HG02970 (cell line): ENCODE data around the gene GRIK1.

Source experiments
- ATAC-seq: cut with Tn5 transposase; IDR thresholded peaks from one replicate; pipeline ENCODE4 v1.9.1; 2021; ENCODE audit warnings: mild to moderate bottlenecking, moderate library complexity, moderate number of reproducible peaks; ENCODE audit not compliant: unreplicated experiment, low FRiP score

GRIK1 gene

DNA sequence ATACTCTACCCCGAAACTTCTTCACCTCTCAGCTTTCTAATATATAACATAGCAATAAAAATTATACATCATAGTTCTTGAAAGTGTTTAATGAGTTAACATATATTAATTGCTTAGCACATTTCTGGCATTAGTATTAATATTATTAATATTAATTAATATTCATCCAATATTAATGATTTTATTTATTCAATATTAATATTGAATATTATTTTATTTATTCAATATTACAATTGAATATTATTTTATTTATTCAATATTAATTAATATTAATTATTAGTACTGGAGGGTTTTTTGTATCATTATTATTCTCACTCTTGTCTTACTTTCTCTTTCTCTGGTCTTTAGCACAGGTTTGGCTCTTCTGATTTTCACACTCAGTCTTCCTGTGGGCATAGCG is 105.2 kb downstream of the GRIK1 start:
- ATAC-seq = no peak

DNA sequence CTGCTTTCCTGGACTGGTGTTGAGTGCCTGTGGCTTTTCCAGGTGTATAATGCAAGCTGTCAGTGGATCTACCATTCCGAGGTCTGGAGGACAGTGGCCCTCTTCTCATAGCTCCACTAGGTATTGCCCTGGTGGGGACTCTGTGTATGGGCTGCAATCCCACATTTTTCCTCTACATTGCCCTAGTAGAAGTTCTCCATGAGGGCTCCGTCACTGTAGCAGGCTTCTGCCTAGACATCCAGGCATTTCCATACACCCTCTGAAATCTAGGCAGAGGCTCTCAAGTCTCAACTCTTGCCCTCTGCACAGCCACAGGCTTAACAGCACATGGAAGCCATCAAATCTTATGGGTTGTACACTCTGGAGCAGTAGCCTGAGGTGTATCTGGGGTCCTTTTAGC is 107.6 kb downstream of the GRIK1 start:
- no peak for ATAC-seq

DNA sequence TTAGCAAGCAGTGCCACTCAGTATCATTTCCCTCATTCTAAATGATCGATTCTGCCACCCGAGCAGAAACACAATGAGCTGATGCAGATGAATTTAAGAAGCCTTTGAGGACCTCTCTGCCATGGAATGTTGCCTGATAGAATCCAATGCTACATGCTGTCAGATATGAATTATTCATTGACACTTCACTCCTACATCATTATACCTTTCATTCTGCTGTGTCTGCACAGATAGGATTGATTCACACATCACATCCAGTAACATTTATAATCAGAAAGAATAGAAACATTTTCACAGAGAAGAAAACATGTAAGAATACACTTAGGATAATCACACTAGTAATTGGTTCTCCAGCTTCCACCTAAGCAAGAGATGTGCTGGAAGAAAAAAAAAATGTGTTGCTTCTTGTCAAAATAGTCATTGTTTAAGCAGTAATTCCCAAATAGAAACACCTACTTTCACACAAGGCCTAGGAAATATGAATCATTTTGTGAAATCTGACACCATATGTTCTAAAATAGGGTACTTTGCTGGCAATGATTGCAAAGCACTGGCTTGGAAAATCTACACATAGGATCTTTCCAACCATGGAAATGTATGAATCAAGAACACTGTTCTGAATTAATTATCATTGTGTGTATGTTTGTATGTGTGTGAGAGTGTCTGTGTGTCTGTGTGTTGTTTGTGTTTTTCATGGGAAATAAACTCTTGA is 110.1 kb downstream of the GRIK1 start:
- ATAC-seq = no peak

DNA sequence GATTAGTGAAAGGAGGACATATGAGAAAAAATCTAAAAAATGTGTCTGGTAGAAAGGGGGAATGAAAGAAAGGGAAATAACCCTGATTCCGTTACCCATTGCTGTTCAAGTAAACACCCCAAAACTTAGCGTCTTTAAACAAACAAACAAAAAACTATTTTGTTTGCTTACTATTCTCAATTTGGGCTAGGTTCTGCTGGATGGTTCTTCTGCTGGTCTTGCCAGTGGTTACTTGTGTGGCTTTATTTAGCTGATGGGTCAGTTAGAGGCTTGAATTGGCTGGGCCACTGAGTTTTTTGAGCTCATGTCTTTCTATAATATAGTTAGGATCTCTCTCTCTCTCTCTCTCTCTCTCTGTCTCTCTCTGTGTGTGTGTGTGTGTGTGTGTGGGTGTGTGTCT is 112.1 kb downstream of the GRIK1 start:
- ATAC-seq = no peak

DNA sequence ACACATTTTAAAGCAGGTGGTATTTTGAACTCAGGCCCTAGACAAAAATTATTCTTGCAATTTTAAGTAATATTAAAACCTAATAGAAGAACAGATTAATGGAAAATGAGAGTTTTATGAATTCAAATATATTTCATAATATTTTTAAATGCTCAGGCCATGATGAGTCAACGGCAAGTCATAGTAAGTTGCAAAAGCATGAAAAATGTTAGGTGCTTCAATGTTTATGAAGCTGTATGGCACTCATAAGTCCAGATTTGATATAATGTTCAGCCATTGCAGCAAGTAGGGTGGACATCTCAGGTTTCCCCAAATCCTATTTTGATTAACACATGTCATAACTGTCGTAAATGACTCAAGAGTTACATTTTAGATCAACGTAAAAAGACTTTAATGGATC is 112.6 kb downstream of the GRIK1 start:
- no peak for ATAC-seq

DNA sequence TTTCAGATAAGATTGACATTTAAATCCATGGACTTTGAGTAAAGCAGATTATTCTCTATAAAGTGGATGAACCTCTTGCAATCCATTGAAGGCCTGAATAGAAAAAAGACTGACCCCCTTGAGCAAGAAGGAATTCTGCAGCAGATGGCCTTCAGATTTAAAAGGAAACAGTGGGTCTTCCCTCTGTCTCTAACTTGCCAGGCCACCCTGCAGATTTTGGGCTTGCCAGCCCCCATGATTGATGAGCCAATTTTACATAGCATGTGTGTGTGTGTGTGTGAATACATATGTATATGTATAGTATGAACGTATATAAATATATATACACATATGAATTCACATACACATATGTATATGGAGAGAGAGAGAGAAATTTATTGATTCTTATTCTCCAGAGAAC is 113.4 kb downstream of the GRIK1 start:
- ATAC-seq = no peak

DNA sequence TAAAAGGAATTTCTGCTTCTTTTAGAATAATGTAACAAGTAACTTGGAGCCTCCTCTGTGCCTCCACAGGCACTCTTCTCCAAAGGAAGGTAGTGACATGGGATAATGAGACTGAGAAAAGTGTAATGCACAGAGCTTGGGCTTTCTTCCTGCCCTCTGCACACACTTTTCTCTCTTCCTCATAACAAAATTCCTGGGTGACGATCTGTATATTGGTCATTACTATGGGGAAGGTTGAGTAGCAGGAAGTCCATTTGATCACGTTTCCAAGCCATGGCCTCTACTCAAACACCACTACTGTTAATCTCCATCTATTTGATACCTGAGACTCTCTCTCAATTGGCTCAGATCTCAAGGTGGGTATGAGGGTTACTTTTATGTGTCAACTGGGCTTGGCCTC is 113.9 kb downstream of the GRIK1 start:
- no peak for ATAC-seq

DNA sequence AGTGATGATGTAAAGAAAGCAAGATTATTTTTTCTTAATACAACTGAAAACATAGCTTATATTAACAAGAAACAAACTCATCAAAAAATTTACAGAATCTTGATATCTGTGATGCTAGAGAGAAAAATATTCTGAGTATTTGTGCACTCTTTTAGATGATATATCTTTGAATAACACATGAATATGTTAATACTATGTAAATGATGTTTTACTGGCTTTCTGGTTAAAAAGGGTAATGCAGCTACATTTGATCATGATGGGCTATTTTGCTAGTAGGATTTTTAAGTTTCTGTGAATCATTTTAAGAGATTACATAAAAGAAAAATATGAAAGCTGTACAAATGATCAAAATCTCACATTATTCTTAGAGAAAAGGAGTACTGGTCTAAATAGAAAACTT is 114.5 kb downstream of the GRIK1 start:
- ATAC-seq = no peak

DNA sequence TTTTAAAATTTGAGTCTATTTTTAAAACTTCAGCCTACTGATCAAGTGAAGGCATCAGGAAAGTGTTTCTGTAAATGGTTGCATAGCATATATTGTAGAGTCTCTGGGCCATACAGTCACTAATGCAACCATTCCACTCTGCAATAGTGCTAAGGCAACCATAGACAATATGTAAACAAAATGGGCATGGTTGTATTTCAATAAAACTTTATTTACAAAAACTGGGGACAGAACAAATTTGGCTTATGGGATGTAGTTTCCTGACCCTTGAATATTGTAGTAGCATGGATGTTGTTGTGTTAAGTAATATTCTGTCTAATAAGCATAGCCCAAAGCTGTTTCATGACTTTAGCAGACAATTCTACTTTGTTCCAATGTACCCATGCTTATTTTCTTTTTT is 117.7 kb downstream of the GRIK1 start:
- no peak for ATAC-seq

DNA sequence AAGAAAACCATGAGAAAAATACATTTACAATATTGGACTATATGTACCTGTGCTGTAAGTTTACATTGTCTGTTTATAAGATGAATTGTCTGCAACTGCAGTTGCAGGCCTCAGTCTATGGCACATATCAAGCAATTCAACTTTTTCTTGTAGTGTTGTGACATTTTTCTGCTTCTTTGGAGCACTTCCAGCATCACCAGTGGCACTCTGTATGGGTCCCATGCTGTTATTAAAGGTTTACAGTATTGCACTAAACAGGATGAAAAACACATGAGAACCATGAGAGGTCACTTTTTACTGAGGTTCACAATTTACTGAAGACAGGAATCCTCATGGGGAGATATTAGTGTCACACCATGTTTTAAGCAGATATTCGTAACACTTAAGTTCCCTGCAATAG is 118.6 kb downstream of the GRIK1 start:
- no peak for ATAC-seq

DNA sequence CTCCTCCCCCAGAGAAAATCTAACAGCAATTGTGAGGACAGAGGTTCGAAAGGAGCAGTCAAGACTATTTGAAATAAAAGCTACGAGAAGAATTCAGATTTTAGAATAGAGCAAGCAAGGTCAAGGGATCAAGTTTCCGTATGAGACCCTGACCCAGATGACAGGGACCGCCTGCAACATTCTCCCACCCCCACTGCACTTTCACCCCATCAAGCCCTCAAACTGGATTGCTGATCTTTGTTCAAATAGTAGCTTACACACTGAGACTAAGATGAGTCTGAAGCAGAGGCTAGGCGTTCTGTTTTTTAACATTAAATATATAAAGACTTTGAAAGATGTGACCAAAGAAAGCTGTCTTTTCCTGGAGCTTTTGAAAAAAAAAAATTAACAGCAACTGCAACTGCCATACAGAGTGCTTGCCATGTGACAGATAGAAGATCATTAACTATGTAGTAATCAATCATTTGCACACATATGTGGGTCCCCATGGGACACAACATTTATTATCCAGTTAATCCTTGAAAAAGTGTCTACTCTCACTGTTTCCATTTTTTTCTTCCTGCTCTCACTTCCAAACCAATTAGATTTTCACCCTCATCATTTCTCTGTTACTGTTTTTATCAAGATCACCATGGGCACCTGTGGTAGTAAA is 120.0 kb downstream of the GRIK1 start:
- no peak for ATAC-seq

DNA sequence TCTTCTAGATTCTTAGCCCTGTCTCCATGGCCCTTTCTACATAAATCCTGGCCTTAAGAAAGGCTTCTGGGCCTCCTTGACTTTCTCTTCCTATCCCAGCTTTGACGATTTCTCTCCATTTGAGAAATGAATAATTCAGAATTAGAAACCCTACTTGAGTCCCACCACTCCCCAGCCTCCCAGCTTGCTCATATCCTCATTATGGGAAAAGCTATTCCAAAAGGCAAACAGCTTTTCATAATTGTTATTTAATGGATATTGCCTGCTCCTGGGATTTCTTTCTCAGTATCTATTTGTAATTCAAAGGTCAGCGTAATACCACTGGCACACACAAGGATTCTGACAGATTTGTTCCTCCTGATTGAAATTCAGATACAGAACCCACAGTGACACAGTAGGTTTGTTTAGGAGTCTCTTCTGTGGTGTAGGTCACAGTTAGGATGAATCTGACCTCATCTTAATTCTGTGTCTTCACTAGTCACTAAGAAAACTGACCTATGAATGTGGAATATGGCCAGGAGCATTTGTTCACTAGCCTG is 121.3 kb downstream of the GRIK1 start:
- no peak for ATAC-seq

DNA sequence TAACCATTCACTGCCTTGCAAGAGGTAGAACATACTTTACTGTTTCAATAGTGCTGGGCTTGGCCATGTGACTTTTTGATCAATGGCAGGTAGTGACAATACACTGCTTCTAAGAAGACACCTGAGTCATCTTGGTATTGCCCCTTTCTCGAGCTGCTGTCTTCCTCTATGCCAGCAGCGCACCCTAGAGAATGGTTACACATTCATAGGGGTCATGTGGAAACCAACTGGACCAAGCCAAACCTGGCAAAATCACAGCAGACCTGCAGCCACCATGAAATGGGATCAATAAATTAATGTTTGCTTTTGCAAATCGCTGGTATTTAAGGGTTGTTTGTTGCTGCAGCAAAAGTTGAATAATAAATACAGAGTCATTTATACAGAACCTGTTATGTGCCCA is 122.3 kb downstream of the GRIK1 start:
- no peak for ATAC-seq

DNA sequence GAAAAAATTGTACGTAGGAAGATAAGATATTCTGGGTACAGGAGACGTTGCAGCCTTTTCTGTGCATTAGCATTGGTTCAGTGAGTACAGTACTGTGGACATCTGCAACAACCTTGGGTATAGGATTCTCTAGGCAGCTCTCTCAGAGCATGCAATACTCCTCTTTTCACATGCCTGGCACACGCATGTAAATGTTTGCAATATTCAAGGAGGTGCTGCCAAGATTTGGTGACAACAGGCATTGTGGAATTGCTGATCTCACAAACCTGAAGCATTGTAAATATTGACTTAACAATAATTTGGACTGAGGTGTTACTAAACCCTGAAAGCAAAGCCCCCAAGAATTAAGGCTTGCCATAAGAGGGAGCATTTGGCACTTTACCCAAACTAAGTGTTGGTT is 126.8 kb downstream of the GRIK1 start:
- no peak for ATAC-seq

DNA sequence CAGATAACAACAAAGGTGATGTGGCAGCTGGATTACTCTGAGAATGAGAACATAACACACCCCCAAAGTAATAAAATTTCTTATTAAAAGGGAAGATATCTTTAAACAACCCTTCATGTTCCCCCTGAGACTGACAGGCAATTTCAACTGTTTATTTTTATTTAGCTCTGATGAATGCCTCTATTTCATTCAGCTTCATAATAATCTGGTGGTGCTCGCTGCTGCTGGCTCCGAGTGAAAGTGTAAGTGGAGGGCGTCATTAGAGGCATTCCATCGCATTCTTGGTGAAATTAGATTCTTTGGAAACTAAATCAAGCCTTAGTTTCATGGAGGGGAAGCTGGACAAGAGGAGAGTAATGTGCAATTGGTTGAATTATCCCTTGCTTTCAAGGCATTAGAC is 128.9 kb downstream of the GRIK1 start:
- ATAC-seq = no peak

DNA sequence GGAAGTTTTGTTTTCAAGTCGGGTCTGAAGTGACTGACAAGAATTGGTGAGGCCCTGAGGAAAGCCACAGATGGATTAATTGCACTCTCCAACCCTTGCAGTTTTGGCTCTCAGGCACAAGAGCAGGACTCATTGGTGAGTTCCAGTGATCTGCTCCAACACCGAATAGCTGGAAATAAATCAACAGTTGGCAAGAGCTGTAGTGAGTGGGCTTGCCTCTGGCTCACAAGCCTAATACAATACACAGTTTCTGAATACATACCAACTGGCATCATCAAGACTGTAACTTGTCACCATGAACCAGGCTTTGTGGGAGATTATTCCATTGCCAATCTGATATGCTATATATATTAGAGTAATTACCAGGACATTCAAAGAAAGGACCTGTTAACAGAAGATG is 131.6 kb downstream of the GRIK1 start:
- no peak for ATAC-seq

DNA sequence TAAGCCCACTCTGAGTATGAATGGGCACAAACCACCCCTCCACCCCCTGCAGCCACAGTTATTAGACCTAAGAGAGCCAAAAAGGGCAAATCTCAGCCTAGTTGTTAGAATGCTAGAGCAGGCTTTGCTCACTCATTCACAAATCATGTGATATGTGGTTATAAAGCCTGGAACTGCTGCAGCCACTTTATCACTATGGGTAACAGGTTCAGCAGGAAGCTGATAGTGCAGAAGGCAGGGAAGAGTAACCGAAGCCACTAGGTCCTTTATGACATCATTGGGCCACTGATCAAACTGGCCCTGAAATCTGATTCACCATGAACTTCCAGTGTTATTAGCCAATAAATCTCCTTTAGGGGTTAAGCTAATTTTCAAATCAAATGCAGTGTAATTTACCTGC is 134.7 kb downstream of the GRIK1 start:
- no peak for ATAC-seq

DNA sequence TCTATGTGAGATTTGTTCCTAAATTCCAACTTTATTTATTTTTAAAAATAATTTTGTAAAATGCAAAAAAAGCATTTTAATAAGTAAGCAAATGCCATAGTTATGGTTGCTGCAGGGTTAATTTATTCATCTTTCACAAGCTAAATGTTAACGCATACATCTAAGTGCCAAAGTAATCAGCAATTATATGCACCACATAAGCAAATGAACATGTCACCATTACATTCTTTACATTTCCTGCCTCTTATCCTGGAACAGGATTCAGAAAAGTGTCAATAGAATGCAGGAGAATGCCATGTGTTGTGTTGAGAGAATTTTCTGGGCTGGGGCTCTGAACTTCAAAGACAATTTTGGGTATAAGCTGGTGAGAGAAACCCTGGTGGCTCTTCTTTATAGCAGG is 136.6 kb downstream of the GRIK1 start:
- no peak for ATAC-seq

DNA sequence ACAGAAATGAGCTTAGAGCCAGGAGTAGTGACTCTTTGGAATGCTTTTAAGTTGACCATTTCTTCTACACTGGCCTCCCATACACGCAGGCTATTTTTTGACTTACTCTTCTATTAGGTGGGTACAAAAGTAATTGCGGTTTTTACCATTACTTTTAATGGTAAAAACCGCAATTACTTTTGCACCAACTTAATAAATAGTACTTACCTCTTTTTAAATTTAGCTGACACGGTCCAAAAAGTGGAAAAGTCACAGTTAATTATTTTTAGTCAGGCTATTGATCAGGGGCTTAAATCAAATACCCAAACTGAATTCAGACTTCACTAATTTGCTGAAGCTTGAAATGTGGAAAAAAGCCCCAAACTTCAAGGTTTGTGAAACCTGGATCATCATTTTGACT is 138.7 kb downstream of the GRIK1 start:
- no peak for ATAC-seq

DNA sequence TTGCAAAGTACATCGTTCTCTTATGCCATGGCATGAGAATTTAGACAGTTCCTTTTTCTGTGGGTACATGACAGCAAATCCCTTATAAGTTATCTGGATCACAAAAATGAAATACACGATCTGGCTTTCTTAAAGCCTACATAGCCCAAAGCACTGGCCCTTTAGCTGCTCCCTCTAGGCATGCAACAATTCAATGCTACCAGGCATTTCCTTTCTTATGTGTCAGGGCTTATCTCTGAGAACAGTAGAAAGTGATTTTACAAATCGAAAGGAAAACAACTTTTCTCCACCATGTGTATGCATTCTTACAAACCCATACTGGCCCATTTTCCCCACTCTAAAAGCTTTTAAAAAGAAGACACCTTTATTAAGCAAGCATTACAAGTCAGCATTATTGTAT is 139.7 kb downstream of the GRIK1 start:
- no peak for ATAC-seq

DNA sequence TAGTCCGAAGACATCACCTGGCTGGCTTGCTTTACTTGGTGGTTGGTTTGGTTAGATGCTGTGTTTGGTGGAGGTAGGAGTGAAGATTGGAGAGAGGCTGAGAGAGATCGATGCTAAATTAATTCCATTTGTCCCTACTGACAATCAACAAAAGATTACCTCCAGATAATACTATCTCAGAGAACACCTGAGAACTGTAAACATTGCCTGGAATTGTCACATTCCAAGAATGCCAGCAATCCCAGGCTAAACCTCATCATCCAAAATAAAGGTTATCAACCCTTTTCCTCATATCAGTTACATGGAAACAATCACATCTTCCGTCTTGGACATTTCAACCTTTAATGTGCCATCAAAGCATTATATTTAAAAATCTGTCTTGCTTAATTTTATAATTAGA is 141.0 kb downstream of the GRIK1 start:
- no peak for ATAC-seq

DNA sequence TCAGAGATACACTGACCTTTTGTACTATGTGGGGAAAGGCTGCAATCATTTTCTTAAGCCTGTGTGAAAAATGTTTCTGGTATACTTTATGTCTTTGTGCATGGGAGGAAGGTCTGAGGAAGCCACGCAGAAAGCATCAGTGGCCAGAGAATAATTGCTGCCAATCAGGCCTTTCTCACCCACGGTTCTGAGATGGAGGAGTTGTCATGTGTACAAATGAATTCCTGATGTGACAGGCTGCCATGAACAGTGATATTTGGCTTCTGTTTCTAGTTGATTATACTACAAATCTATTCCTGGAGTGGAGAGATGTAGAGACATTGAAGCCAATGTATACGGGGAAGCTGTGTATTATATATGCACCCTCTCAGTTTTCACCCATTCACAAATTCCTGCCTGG is 142.6 kb downstream of the GRIK1 start:
- ATAC-seq = no peak
